ENCODE results near the gene DLST.

Gene DLST

DNA sequence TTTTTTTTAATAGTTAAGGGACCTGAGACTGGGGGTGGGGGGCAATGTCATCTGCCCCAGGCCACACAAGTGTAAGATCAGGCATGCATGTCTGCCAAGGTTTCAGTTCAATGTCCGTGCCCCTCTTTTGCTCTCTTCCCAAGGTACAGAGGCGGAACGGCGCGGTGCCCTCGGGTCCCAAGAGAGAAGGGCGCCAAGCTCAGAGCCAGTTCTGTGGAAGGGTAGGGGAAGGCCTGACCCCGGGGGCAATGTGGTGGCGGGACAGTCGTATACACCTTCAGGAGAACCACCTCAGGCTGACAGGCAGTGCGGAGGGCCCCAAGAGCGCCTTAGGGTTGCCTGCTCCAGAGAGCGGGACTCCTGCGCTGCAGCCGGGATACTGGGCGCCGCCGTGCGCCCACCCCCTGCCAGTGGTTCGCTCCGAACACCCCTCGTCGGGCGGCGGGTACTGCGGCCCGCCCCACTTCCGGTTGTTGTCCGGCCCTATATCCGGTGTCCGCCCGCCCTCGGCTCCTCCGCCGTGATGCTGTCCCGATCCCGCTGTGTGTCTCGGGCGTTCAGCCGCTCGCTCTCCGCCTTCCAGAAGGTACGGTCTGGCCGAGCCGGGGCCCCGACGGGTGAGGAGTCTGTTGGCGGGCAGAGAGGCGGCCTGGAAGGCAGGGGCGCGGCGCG, at the start of gene DLST:
Gene DLST (plus strand): TSS at position 486 of the 672 bp plus-strand sequence. CDS start 38 bp downstream, at position 524.
- DNase-seq (ENCODE audit: low read depth): peak; percentile 70

DNA sequence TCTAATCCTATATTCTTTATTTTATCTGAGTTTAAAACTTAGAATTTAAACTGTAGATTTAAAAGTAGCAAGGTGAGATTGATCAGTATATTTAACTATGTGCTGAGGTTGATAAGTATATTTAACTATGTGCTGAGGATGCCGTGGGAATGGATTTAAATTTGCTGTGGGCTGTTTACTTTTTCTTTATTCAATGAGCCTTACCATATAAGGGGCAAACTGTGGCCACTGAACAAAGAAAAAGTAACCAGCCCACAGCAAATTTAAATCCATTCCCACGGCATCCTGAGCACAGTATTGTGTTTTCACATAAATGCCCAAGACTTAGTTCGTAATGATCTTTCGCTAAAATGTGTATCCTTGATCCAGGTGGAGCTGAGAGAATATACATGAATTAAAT, 48.9 kb upstream of the DLST start:
- no peak for DNase-seq (ENCODE audit: low read depth)

DNA sequence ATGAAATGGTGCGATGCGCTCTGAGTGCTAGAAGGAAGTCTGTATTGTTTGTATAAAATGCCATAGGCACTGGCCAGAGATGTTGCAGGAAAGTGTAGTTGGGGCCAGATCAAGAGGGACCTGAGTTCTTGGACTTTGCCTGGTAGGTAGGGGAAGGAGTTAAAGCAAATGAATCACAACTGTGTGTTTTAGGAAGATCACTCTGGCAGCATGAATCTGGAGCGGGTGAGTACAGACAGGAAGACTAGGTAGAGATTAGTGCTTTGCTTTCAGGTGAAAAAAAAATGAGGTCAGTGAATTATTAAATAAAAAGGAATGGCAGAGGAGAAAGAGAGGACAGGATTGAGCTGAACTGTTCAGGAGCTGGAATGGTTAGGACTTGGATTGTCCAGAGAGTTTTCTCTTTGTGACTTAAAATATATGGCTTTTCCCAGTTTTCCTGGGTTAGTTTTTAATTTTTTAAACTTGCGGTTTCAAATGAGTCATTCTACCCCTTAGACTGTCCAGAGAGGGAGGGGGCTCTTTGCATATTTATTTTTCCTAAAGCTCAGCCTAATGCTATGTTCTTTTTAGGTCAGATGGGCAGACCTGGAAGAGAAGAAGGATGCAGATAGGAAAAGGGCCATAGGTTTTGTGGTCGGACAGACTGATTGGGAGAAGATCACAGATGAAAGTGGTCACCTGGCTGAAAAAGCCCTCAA, 46.9 kb upstream of the DLST start:
- no peak for DNase-seq (ENCODE audit: low read depth)

DNA sequence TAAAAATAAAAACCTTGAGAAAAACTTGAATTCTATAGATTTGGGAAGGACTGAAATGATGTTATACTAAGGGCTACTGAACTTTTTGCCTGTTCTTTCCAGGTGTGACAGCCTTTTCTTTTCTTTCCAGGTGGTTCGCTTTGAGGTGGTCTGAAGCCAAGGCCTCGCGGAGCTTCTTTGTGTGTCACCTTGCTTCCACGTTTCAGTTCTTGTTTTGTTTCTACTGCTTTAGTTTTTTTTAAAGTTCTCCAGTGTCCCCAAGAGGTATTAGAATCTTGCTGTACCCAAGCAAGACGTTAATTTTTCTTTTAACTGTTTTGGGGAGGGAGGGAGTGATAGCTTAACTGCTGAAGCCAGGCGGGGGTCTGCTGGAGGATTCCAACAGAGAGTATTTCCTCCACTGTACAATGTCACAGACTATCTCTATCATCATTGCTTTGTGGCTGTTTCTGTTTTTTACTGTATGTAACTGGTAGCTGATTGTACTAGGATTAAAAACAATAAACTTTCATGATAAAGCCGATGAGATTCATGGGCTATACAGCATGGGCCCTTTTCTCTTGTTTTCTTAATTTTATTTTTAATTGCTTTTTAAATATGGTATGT, 46.0 kb upstream of the DLST start:
- DNase-seq (ENCODE audit: low read depth): no peak

DNA sequence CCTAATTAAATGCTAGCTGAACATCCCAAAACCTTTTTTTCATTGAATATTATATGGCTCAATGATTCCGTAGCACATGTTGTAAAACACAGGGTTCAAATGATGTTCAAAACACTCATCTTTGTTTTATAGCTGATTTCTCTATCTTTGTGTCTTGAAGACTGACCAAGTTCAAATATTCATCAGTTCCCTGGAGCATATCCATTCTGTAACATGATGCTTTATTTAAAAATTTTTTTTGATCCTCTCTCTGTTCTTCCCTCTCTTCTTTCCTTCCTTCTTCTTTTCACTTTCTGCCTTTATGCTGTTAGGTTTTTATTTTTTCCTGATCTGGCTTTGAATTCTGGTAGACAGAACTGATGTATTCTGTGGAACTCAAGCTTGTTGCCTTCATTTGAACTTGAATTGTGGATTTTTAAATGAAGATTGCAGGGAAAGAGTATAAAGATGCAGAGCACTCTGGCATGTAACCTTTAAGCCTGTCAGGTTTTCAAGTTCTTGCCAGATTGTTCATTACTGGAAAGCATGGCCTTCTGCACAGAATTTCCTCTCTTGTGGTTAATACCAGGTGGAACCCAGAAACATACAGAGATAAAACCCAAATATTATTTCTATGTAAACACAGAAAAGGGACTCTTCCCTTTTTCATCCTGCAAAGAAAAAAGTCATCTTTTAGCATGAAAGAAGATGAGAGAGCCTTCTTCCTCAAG, 45.3 kb upstream of the DLST start:
- DNase-seq (ENCODE audit: low read depth): no peak

DNA sequence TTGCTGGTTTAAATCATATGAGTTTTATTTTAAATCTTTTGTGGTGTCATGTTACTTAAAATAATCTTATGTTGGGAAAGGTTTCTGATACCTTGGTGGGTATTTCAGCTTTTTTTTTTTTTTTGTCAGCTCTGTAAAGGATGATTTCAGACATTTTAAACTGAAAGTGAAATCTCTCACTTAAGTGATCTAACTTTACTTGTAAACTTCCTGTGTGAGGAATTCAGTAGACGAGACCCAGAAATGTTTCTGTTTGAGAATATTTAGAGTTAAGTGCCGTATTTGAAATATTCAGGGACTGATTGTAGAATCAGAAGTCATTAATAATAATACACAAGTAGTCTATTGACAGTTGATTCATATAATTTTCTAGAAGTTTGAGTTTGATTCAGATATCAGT, 43.5 kb upstream of the DLST start:
- DNase-seq (ENCODE audit: low read depth): no peak

DNA sequence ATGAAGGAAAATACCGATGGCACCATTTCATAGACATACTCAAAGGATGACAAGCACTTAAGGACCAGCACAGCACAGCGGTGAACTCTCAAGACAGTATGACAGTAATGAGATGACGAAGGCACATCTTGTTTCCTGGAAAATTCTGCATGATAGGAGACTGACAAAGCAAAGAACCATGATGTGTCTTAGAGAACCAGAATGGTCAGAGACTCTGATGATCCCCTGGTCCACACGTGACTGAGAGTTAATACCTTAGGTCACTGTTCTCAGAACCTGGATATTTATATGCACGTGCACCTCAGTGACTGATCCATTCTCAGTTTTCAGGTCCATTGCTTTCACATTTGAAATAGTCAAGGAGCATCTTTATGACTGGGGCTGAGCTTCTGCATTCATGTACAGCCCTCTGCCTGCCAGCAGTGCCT, 41.1 kb upstream of the DLST start:
- no peak for DNase-seq (ENCODE audit: low read depth)

DNA sequence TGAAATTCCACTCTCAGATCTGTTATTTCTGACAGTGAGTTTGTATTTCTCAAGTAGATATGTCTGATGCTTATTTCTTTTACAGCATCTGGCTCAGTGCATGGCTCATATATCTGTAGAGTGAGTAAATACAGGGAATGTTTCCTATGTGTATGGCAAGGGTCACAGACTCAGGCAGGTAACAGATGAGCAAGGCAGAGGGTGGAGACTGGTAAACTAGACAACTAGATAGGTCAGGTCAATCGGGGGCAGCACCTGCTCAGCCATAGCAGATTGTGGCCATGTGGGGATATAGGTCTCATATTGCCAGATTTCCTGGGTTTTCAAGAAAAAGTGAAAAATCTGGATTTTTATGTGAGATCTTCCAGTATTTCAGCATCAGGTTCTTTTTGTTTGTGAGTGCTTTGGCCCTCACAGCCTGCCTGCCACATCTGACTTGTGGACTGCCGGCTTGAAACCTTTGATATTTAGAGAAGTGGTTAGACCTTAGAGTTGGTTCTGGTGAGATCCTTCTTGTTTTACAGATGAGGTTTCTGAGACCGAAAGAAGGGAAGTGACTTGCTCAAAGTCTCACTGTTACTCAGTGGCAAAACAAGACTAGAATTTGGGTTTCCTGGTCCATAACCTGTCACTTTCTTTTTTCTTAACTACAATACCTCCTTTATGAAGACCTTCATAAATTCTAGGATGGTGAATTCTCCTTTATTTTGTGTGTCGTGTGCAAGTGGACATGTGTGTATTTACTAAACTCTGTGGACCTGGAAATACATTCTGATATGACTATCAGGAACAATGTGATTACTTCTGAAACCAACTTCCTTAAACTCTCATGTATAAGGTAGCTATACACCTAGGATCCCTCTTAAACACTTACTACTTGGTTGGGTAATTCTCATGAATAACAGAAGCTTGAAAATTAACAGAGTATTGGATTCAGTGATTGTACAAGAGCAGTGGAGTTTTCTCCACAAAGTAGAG, 40.2 kb upstream of the DLST start:
- no peak for DNase-seq (ENCODE audit: low read depth)

DNA sequence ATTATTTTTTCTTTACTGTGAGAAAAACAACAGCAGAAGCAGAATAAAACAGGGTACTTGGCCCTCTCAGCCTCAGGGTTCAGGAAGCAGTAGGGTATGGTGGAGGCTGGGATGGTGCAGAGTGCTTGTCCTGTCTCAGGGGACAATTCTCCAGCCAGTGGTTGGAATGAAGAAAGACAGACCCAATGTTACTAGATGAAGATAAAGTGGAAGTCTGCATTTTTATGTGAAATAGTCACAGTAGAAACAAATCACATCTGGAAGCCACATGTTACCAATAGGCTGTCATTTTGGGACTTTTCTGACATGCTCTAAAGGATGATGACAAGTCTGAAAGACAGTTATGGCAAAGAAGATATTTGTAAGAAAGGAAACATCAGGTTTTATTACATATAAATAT, 38.1 kb upstream of the DLST start:
- no peak for DNase-seq (ENCODE audit: low read depth)

DNA sequence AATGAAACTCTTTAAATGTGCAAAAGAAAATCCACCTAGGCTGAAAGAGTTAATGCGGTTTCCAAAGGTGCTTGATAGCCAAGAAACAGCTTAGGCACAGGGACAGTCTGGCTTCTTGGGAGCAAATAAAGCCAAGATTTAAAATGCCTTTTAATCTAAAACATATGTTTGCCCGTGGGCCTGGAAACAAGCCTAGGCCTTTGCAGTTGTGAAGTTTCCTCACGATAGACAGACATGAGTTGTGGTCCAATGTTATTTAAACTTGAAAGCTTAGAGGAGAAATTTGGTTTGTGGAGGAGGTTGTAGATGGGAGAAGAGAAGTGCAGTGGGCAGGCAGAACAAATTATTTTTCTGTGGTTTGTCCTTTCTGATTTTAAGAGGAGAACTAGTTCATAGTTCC, 35.5 kb upstream of the DLST start:
- DNase-seq (ENCODE audit: low read depth): no peak

DNA sequence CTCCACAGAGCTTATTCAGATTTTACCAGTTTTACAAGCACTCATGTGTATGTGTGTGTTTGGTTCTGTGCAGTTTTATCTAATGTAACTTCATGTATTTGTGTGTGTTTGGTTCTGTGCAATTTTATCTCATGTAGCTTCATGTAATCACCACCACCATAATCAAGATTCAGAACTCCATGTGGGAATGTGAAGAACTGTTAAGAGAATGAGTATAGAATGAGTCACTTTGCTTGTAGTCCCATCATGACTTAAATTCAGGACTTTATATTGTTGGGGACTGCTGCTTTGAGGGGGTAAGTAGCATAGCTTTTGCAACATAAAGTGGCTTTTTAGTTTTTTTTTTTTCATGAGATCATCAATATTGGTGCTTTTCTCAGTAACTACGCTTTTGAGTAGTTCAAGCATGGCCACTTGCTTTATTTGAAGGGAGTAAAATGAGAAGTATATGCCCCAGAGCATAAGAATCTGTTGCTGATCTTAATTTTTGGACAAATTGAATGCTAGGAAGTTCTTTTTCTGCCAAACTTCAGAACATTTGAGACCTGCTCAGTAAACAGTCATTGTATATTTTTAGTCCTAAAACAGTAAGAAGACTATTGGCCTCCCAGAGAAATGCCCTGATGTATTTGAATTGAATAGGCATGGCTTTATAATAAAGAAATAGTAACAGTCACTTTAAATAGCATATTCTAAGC, 34.6 kb upstream of the DLST start:
- DNase-seq (ENCODE audit: low read depth): no peak

DNA sequence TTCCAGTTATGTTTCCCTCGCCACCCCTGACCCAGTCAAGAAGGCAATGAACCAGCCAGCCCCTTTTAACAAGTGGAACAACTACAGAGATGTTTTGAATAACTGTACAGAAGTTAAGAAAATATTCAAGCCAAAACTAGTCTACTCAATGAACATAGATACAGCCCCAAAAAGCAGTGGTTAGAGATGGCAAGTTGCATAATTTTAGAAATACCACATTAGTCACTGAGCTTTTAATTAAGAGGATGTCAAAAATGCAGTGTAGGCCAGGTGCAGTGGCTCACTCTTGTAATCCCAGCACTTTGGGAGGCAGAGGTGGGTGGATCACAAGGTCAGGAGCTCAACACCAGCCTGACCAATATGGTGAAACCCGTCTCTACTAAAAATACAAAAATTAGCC, 32.9 kb upstream of the DLST start:
- DNase-seq (ENCODE audit: low read depth): no peak

DNA sequence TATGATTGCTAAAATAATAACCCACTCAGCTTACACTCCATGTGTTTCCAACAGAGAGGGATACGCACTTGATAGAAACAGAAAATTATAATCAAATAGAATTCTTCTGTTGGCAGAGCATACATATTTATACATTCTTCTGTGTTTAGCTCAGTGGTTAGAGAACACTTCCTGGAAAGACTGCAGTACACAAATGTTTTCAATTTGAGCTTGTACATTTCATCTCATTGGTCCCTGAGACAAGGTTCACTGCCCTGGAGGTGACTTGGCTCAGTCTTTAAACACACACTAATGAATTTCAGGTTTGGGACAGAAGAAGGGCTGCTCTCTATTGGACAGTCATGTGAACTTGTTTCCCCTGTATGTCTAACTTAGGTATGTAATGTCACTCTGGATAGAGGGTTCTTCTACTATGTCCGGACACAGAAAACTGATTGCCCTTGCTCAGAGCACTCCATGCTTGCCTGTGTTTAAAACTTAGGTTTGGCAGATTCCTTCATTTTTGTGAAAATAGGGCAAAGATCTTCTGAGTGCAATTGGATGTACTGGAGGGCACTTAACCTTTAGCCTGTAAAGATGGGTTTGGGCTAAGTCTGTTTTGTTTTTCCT, 28.7 kb upstream of the DLST start:
- no peak for DNase-seq (ENCODE audit: low read depth)

DNA sequence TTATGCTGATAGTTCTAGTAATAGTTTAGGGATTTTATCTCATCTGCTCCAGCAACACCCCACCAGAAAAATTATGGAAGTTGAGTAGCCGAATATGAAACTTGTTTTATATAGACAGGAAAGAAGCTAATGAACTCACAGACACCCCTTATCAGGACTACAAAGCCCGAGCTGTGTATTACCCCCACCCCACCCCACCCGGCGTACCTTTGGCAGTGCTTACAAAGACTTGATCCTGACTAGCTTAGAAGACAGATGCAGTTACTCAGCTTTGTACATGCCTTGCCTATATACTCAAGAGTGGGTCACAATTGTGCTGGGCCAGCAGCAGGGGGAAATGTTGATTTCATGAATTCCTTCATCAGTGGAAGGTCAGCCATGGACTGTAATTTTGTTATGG, 28.1 kb upstream of the DLST start:
- no peak for DNase-seq (ENCODE audit: low read depth)

DNA sequence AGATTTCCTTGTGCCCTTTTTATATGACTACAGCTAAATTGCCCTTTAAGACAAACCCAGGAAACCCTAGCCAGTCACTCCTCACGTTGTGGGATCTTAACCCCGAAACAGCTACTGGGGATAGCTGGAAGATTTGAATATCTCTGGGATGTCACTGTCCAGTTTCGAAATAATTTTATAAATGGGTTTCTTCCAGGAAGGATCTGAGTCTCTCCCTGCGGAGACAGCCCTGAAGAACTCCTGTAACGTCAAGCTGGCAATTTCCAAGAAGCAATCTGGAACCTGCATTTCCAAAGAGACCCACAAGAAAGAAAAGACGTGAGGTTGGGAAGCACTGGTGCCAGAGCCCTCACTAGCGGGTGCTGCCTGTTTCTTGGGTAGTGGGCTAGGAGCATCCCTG, 26.7 kb upstream of the DLST start:
- DNase-seq (ENCODE audit: low read depth): no peak

DNA sequence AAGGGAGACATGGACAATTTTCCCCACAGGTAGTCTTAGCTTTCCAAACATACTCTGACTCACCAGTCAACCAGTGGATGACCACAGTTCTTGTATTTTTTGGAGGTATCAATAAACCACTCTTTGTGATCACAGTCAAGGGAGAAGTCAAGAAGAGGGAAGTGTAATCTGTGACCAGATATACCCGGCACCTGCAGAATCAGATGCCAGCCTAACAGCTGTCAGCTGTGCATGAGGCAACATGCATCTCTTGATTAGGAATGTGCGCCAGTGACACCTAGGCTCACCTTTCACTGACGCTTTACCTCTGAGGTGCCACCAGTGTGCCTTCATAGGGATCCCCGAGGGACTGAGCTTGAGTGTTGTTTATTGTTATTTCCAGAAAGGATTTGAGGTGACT, 25.8 kb upstream of the DLST start:
- no peak for DNase-seq (ENCODE audit: low read depth)

DNA sequence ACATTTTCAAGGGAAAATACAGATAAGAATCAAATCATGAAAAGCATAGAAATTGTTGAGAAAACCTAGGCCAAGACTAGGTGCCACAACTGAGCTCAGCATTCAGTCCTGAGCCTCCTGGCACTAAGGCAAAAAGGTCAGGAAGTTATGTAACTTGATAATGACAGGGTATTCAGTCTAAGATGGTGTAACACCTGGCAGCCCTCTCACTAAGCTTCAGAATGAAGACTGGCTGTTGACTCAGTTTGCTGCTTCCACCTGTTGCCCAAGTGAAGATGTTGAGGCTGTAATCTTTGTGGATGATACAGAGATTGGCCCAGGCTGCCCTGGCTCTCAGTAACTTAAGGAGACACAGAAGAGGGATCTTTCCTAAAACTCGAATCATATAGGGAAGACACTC, 25.4 kb upstream of the DLST start:
- no peak for DNase-seq (ENCODE audit: low read depth)

DNA sequence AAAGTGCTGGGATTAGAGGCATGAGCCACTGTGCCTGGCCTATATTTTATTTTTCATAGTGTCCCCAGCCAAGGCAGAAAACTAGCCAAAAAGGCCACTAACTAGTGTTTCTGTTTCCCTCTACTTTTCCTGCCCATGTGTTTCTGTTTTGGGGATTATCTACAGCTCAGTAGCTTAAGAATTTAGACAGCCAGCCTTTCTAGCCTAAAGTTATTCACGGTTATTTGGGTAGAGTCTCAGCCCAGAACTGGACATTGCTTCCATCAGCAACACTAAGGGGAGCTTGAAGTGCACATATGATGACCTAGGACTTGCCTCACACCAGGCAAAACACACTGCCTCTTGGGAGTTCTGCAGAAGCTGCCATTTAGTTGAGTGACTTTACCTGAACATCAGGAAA, 23.7 kb upstream of the DLST start:
- no peak for DNase-seq (ENCODE audit: low read depth)

DNA sequence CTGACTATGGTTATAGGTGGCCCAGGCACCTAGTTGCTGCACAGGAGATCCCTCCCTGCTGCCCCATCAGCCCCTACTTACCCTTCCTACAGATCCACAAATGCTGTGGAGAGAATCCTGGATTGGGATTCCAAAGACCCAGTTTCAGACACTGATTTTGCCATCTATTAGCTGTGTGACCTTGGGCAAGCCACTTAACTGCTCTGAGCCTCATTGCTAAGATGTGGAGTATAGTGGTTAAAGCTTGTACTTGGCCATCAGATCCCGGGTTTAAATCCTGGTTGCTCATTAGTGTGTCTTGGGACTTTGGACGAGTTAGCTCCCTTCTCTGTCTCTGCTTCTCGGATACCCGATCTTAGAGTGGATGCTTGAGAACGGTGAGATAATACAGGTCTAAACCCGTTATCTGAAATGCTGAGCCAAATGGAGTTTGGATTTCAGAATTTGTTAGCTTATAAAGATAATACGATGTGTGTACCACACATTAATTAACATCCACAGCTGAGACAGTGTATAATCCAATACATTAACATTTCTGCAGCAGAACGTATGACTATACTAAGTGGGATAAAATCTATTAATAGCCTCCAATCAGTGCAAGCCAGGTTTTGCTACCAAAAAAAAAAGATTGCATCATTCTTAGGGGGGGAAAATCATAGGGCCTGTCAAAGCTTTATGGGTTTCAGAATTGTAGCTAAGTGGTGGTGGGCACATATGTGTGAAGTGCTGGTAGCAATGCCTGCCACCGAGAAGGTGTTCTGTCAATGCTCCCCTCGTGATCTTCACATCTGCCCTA, 21.8 kb upstream of the DLST start:
- no peak for DNase-seq (ENCODE audit: low read depth)

Data from T-helper 22 cell (primary cell).